HL-60 (cell line): Measurements from ENCODE around the gene ADAMTS2.

Source experiments
- DNase-seq, 2 experiments: peaks; one replicate each; pipeline ENCODE4 v3.0.0-alpha.2; 2010 to 2020; ENCODE audit warnings: low read depth in 1 of 2, low spot score in 1 of 2
- H3K27ac ChIP-seq: fragments of 250-450 bp; sonication (Bioruptor Pico); replicated peaks from 2 replicates; pipeline ENCODE4 v1.5.1; 2020; ENCODE audit warnings: mild to moderate bottlenecking, moderate library complexity
- H3K27me3 ChIP-seq: fragments of 250-450 bp; sonication (Bioruptor Pico); 2 replicates; pipeline ENCODE4 v1.5.1; 2021; ENCODE audit warnings: mild to moderate bottlenecking, moderate library complexity; ENCODE audit not compliant: insufficient read depth, poor library complexity, severe bottlenecking
- H3K4me3 ChIP-seq: replicated peaks from 2 replicates; pipeline ENCODE4 v1.5.1; 2011; ENCODE audit warnings: mild to moderate bottlenecking, control low read depth, low read length; ENCODE audit not compliant: insufficient read depth
- GABPA ChIP-seq: IDR thresholded peaks from 2 replicates; pipeline ENCODE4 v1.6.1; 2012; ENCODE audit warnings: low read depth
- POLR2AphosphoS5 ChIP-seq: IDR thresholded peaks from 2 replicates; pipeline ENCODE4 v1.6.1; 2012; ENCODE audit warnings: low read depth
- SPI1 ChIP-seq: IDR thresholded peaks from 2 replicates; pipeline ENCODE4 v1.6.1; 2012; ENCODE audit warnings: low read depth, mild to moderate bottlenecking, borderline replicate concordance
- TF ChIP-seq, protein P1 (sequence below): IDR thresholded peaks from one replicate; pipeline ENCODE4 v1.5.1; 2011; ENCODE audit warnings: low read length, control low read depth, inconsistent platforms; ENCODE audit not compliant: insufficient read depth
- TF ChIP-seq, protein P2 (sequence below): IDR thresholded peaks from 2 replicates; pipeline ENCODE4 v1.6.1; 2012; ENCODE audit warnings: low read depth; ENCODE audit not compliant: insufficient replicate concordance

ADAMTS2 gene

DNA sequence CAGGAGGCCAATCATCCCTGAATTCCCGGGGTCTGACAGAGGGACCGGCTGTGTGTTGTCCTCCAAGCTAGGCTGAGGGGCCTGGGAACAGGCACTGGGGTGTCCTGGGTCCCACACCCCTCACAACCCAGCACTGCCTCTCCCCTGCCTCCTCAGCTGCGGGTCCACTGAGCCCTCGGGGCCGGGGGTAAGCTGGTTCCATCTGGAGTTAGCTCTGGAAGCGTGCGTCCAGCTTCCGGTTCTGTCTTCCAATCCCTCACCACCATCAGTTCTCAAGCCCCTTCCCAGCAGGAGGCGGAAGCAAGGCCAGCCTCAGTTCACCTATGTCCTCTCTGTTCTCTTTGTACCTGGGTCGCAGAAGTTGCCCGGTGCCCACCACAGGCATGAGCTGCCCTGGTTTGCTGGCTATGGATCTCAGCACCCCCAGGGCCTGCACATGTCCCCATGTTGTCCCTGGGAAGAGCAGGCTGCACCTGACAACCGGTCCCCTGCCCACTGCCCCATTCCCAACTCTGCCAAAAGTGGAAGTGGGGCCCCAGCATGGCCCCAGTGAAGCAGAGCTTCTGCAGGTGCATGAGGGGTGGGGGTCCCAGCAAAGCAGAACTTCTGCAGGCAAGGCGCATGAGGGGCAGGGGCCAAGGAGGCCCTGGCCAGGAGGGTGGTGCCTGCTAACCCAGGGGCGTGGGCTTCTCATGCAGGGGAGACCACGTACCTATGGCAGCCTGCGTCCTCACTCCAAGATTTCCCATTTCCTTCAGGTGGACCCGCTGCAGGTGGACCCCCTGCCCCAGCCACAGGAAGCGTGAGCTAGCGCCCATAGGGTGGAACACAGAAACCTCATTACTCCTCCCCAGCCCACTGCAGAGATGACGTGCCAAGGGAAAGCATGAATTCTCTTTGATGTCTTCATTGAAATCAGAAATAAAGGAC is 173.2 kb downstream of the ADAMTS2 start:
- DNase-seq: no peak
- no peaks in the 10 kb centered on the region for H3K27me3 ChIP-seq
- no peak overlapping the region for H3K27ac ChIP-seq
- no peak for TF ChIP-seq POLR2AphosphoS5
- TF ChIP-seq, protein P1, sequence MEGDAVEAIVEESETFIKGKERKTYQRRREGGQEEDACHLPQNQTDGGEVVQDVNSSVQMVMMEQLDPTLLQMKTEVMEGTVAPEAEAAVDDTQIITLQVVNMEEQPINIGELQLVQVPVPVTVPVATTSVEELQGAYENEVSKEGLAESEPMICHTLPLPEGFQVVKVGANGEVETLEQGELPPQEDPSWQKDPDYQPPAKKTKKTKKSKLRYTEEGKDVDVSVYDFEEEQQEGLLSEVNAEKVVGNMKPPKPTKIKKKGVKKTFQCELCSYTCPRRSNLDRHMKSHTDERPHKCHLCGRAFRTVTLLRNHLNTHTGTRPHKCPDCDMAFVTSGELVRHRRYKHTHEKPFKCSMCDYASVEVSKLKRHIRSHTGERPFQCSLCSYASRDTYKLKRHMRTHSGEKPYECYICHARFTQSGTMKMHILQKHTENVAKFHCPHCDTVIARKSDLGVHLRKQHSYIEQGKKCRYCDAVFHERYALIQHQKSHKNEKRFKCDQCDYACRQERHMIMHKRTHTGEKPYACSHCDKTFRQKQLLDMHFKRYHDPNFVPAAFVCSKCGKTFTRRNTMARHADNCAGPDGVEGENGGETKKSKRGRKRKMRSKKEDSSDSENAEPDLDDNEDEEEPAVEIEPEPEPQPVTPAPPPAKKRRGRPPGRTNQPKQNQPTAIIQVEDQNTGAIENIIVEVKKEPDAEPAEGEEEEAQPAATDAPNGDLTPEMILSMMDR: no peak
- TF ChIP-seq GABPA: no peak
- TF ChIP-seq, protein P2, sequence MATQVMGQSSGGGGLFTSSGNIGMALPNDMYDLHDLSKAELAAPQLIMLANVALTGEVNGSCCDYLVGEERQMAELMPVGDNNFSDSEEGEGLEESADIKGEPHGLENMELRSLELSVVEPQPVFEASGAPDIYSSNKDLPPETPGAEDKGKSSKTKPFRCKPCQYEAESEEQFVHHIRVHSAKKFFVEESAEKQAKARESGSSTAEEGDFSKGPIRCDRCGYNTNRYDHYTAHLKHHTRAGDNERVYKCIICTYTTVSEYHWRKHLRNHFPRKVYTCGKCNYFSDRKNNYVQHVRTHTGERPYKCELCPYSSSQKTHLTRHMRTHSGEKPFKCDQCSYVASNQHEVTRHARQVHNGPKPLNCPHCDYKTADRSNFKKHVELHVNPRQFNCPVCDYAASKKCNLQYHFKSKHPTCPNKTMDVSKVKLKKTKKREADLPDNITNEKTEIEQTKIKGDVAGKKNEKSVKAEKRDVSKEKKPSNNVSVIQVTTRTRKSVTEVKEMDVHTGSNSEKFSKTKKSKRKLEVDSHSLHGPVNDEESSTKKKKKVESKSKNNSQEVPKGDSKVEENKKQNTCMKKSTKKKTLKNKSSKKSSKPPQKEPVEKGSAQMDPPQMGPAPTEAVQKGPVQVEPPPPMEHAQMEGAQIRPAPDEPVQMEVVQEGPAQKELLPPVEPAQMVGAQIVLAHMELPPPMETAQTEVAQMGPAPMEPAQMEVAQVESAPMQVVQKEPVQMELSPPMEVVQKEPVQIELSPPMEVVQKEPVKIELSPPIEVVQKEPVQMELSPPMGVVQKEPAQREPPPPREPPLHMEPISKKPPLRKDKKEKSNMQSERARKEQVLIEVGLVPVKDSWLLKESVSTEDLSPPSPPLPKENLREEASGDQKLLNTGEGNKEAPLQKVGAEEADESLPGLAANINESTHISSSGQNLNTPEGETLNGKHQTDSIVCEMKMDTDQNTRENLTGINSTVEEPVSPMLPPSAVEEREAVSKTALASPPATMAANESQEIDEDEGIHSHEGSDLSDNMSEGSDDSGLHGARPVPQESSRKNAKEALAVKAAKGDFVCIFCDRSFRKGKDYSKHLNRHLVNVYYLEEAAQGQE: no peak
- TF ChIP-seq SPI1: no peak
- no peak overlapping the region for H3K4me3 ChIP-seq

- TF ChIP-seq GABPA (no peak), POLR2AphosphoS5 (no peak), SPI1 (no peak)
- TF ChIP-seq, protein P1: no peak
- TF ChIP-seq, protein P2: no peak
- Histone ChIP-seq H3K27ac (no peak overlapping the region), H3K4me3 (no peak overlapping the region), H3K27me3 (no peaks in the 10 kb centered on the region)
- DNase-seq: no peak
Measured at GRCh38 chr5:179171251-179171815, 173.9 kb downstream of the ADAMTS2 start.

DNA sequence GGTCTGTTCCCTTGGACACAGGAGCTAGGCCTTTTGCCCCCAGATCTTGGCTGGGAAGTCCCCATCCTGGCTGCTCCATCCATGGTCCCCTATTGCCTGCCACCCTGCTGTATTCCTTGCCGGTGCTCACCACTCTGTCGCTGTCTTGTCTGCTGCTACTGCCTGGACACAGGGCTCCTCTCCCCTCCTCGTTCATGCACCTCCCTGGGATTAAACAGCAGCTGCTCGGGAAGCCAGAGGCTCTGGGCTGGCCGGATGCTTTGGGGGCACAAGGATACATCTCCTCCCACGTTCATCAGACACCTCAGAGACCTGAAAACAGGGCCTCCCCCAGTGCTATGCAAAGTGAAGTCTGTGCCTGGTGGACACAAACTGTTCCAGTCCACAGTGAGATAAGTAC is 174.7 kb downstream of the ADAMTS2 start:
- TF ChIP-seq GABPA (no peak), POLR2AphosphoS5 (no peak), SPI1 (no peak)
- TF ChIP-seq, protein P1: no peak
- TF ChIP-seq, protein P2: no peak
- H3K4me3 ChIP-seq: no peak overlapping the region
- H3K27me3 ChIP-seq: no peaks in the 10 kb centered on the region
- no peak for DNase-seq
- H3K27ac ChIP-seq: no peak overlapping the region
